Keratinocyte (primary cell): Measurements from ENCODE around the gene CSF3.

Experiments used
- CTCF ChIP-seq, 3 experiments: IDR thresholded peaks in 1 of 3; conservative IDR thresholded peaks in 1 of 3; optimal IDR thresholded peaks in 1 of 3; 2 replicates in 2 of 3; 3 replicates in 1 of 3; pipeline versions ENCODE3 to v1.5.1; 2011; ENCODE audit warnings: low read length in 3 of 3, mild to moderate bottlenecking in 3 of 3, moderate library complexity in 2 of 3, control low read depth in 1 of 3, inconsistent platforms in 1 of 3; ENCODE audit not compliant: insufficient read depth in 2 of 3; ENCODE audit errors: extremely low read depth in 1 of 3
- EZH2 ChIP-seq: IDR thresholded peaks from one replicate; pipeline ENCODE4 v1.6.1; 2012; ENCODE audit warnings: inconsistent platforms, mild to moderate bottlenecking, low read length, moderate library complexity

- TF ChIP-seq EZH2 (no peak), CTCF (optimal IDR thresholded peaks at IDR 0.05 in 1 of 3, IDR thresholded peaks at IDR 0.05 in 1 of 3, conservative IDR thresholded peaks at IDR 0.05 in 1 of 3; ENCODE audit: extremely low read depth in 1 of 3, insufficient read depth in 2 of 3, low read length in 3 of 3) (no peak)
These were observed 9.7 kb downstream of the CSF3 start for GRCh38 chr17:40024901-40025300.
